DOHH2 (cell line): ENCODE measurements around the gene PSME1.

Experiments used
- CTCF ChIP-seq: fragments of 200-600 bp; sonication (generic); IDR thresholded peaks from one replicate; pipeline ENCODE4 v1.5.1; 2014; ENCODE audit warnings: antibody characterized with exemption, mild to moderate bottlenecking, low read depth, low read length; ENCODE audit not compliant: poor library complexity, severe bottlenecking
- EZH2phosphoT487 ChIP-seq: fragments of 200-600 bp; sonication (generic); IDR thresholded peaks from 2 replicates; pipeline ENCODE4 v1.6.1; 2017; ENCODE audit warnings: borderline replicate concordance, mild to moderate bottlenecking, antibody characterized with exemption, low read length, moderate library complexity, mixed read lengths

- no peak for TF ChIP-seq CTCF
- TF ChIP-seq EZH2phosphoT487, result no peak
Observed at GRCh38 chr14:24179294-24179960, 43.4 kb downstream of the PSME1 start.
